ENCODE data around the gene KLHL11.

DNA sequence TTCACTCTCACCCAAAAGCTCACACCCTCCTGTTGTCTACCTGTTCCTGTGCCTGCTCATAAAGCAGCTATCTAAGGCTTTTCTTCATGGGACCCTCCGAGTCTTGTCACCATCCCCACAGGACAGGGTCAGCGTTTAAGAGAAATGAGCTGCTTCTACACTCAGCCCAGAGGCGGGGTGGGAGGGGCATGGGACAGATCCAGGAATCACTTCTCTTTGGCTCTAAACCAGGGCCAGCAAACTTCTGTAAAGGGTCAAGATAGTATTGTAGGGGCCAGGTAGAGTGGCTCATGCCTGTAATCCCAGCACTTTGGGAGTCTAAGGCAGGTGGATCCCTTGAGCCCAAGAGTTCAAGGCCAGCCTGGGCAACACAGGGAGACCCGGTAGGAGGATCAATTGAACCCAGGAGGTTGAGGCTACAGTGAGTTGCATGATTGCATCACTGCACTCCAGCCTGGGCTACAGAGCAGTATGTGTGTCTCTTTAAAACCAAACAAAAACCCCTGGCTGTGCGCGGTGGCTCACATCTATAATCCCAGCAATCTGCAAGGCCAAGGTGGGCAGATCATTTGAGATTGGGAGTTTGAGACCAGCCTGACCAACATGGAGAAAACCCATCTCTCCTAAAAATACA is 23.2 kb upstream of the KLHL11 start:
- TF ChIP-seq, protein P1, sequence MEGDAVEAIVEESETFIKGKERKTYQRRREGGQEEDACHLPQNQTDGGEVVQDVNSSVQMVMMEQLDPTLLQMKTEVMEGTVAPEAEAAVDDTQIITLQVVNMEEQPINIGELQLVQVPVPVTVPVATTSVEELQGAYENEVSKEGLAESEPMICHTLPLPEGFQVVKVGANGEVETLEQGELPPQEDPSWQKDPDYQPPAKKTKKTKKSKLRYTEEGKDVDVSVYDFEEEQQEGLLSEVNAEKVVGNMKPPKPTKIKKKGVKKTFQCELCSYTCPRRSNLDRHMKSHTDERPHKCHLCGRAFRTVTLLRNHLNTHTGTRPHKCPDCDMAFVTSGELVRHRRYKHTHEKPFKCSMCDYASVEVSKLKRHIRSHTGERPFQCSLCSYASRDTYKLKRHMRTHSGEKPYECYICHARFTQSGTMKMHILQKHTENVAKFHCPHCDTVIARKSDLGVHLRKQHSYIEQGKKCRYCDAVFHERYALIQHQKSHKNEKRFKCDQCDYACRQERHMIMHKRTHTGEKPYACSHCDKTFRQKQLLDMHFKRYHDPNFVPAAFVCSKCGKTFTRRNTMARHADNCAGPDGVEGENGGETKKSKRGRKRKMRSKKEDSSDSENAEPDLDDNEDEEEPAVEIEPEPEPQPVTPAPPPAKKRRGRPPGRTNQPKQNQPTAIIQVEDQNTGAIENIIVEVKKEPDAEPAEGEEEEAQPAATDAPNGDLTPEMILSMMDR (IDR thresholded peaks at IDR 0.05): no peak
- TF ChIP-seq POLR2AphosphoS5 (IDR thresholded peaks at IDR 0.05): no peak
